Bronchial epithelial cell (primary cell): Measurements from ENCODE around the gene UBFD1. TPM values are rescaled to one million over a fixed set of nuclear protein-coding genes. Genes with fewer than 3 reads are reported as not detected.
"Not testable (repeated sequence)": the region's sequence is repeated elsewhere in the genome, so short reads cannot be mapped to it uniquely, and the experiment has no call there.

ENCODE experiments used
- DNase-seq: peaks from one replicate; pipeline ENCODE4 v3.0.0-alpha.2; 2010; ENCODE audit warnings: low read depth
- FAIRE-seq: peaks from 2 replicates; lab custom pipeline; 2011; peaks lifted over from hg19 to GRCh38; lab: Jason Lieb, UNC
- H3K27me3 ChIP-seq: 2 replicates; pipeline ENCODE4 v1.5.1; 2011; ENCODE audit warnings: low read length; ENCODE audit not compliant: control insufficient read depth, insufficient read depth
- H3K36me3 ChIP-seq: 2 replicates; pipeline ENCODE4 v1.5.1; 2011; ENCODE audit warnings: low read length; ENCODE audit not compliant: control insufficient read depth, insufficient read depth
- H3K4me3 ChIP-seq: 2 replicates; pipeline ENCODE4 v1.5.1; 2011; ENCODE audit warnings: mild to moderate bottlenecking, low read depth, low read length, control low read depth
- CTCF ChIP-seq: IDR thresholded peaks from 2 replicates; pipeline ENCODE4 v1.5.1; 2011; ENCODE audit warnings: mild to moderate bottlenecking, moderate library complexity, low read length, control low read depth, inconsistent platforms; ENCODE audit not compliant: insufficient read depth, severe bottlenecking
- total RNA-seq: library from RNA; depleted of rRNA; stranded (reverse); fragments of >200 nt; gene quantifications from 2 replicates; pipeline ENCODE4 v1.2.1, GENCODE V29; 2014

The UBFD1 gene
- total RNA-seq: 18.4 and 25.5 TPM in 2 replicates

GRCh38 chr16:23556881-23557778 lies at the start of gene UBFD1, which contains the start of gene EARS2:
TSS of gene UBFD1 (plus strand) at chr16:23557727. CDS start at chr16:23557743, 16 bp downstream.
TSS of gene EARS2 (minus strand) at chr16:23557350. CDS start at chr16:23557343, 7 bp downstream.
- H3K4me3 ChIP-seq: peak within 1 kb of the TSS; percentile 87
- no peaks in the 10 kb centered on the region for H3K27me3 ChIP-seq
- TF ChIP-seq CTCF: peak; percentile 91
- FAIRE-seq (no peak), DNase-seq (peak; percentile 93)
- peaks cover 13% of the 10 kb centered on the region for H3K36me3 ChIP-seq

DNA sequence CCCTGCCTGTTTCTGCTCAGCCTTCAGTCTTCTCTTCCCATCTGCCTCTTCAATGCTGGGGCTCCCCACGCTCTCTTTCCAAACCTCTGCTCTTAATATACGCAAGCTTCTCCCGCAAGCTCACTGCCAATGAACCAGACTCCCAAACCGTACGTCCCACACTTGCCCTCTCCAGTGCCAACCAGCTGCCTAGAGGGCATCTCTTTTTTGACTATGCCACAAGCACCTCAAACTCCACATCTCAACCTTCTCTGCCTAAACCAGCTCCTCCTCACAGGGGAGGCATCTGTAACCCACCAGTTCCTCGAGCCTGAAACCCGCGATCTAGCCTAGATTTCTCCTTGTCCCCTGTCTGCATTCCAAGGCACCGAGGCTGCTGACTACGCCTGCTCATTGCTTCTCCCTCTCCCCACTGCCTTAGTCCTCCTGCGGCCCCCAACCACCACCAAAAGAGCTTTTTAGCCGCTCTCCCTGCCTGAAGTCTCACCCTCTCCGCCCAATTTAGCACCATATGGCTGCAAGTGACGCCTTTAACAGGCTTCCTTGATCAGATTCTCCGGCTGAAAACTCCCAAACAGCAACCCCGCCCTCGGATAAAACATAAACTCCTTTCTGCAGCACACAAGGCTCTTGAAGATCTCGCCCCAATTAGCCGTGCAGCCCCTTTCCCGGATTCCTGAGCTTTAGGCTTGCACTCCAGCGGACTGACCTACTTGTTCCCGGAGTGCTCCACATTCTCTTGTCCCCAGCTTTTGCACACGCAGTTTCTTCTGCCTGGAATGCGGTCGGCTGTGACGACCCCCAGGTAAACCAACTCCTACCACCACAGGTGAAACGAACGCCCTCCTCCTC lies 48.7 kb upstream of the UBFD1 start:
- H3K36me3 ChIP-seq: peaks cover 1% of the 10 kb centered on the region
- DNase-seq: no peak
- H3K27me3 ChIP-seq: no peaks in the 10 kb centered on the region
- peak overlapping the region; percentile 61 for H3K4me3 ChIP-seq
- FAIRE-seq: no peak
- no peak for TF ChIP-seq CTCF

DNA sequence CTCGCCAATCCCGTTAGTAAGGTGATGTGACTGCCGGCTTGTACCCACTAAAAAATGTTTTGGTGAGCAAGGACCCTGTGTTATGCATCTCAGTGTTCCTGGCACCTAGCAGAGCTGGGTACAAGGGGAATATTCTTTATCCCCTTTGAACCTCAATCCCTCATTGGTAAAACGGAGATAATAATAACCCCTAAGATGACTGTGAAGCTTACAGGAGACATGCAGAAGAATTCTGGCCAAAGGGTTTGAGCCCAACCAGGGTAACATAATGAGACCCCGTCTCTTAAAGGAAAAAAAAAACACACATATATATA lies 48.1 kb upstream of the UBFD1 start:
- peaks cover 1% of the 10 kb centered on the region for H3K36me3 ChIP-seq
- peak overlapping the region; percentile 61 for H3K4me3 ChIP-seq
- DNase-seq: no peak
- TF ChIP-seq CTCF: no peak
- FAIRE-seq: no peak
- H3K27me3 ChIP-seq: no peaks in the 10 kb centered on the region

GRCh38 chr16:23509782-23510163 lies 47.8 kb upstream of the UBFD1 start:
- H3K4me3 ChIP-seq: peak overlapping the region; percentile 61
- peaks cover 1% of the 10 kb centered on the region for H3K36me3 ChIP-seq
- DNase-seq (no peak), FAIRE-seq (no peak)
- TF ChIP-seq CTCF: no peak
- H3K27me3 ChIP-seq: no peaks in the 10 kb centered on the region

- H3K4me3 ChIP-seq: peak within 1 kb of the TSS; percentile 61
- peak; percentile 51 for DNase-seq
- no peaks in the 10 kb centered on the region for H3K27me3 ChIP-seq
- no peak for FAIRE-seq
- no peak for TF ChIP-seq CTCF
- peaks cover 1% of the 10 kb centered on the region for H3K36me3 ChIP-seq
Observed at GRCh38 chr16:23510164-23510914, 47.2 kb upstream of the UBFD1 start, which contains the start of gene GGA2. TSS of gene GGA2 (minus strand) at chr16:23510494. CDS start at chr16:23510411, 83 bp downstream.

GRCh38 chr16:23510915-23511270 lies 46.6 kb upstream of the UBFD1 start:
- H3K27me3 ChIP-seq, DNase-seq, FAIRE-seq, H3K36me3 ChIP-seq: not testable (repeated sequence)
- peak overlapping the region; percentile 61 for H3K4me3 ChIP-seq
